HUES6 (cell line): ENCODE results near the gene LRRK1.

Experiments
- H3K27ac ChIP-seq: 2 replicates; pipeline ENCODE4 v1.7.0; 2013; ENCODE audit warnings: low read depth, mild to moderate bottlenecking, low read length, inconsistent platforms
- H3K27me3 ChIP-seq: 2 replicates; pipeline ENCODE4 v1.6.1; 2013; ENCODE audit warnings: low read length; ENCODE audit not compliant: control insufficient read depth, insufficient read depth
- H3K36me3 ChIP-seq: 2 replicates; pipeline ENCODE4 v1.6.1; 2013; ENCODE audit warnings: low read length; ENCODE audit not compliant: control insufficient read depth, insufficient read depth
- H3K4me1 ChIP-seq: 2 replicates; pipeline ENCODE4 v1.6.1; 2013; ENCODE audit warnings: low read length; ENCODE audit not compliant: control insufficient read depth, insufficient read depth
- H3K4me3 ChIP-seq: 2 replicates; pipeline ENCODE4 v1.5.1; 2013; ENCODE audit warnings: low read depth, low read length
- H3K9ac ChIP-seq: one replicate; pipeline ENCODE4 v1.6.1; 2013; ENCODE audit warnings: mild to moderate bottlenecking, low read length
- H3K9me3 ChIP-seq: 2 replicates; pipeline ENCODE4 v1.6.1; 2013; ENCODE audit warnings: low read depth, low read length; ENCODE audit not compliant: control insufficient read depth, insufficient read depth

The LRRK1 gene

GRCh38 chr15:101086394-101087171, 167.4 kb downstream of the LRRK1 start:
- Histone ChIP-seq H3K27me3 (no peaks in the 10 kb centered on the region), H3K4me3 (no peak overlapping the region), H3K9ac (no peak overlapping the region), H3K36me3 (no peaks in the 10 kb centered on the region), H3K9me3 (0 out of 2 replicates have a peak, but pooled peaks cover 4% of the 10 kb centered on the region), H3K27ac (no peak overlapping the region), H3K4me1 (peaks cover 22% of the 10 kb centered on the region)

- Histone ChIP-seq H3K9ac (no peak overlapping the region), H3K4me1 (peaks cover 23% of the 10 kb centered on the region), H3K4me3 (no peak overlapping the region), H3K36me3 (no peaks in the 10 kb centered on the region), H3K27me3 (no peaks in the 10 kb centered on the region), H3K27ac (no peak overlapping the region), H3K9me3 (0 out of 2 replicates have a peak, but pooled peaks cover 4% of the 10 kb centered on the region)
Observed at GRCh38 chr15:101087172-101087769, 168.1 kb downstream of the LRRK1 start.

GRCh38 chr15:101088271-101088670, 169.1 kb downstream of the LRRK1 start:
- Histone ChIP-seq H3K27me3 (no peaks in the 10 kb centered on the region), H3K4me3 (no peak overlapping the region), H3K9ac (no peak overlapping the region), H3K4me1 (peaks cover 17% of the 10 kb centered on the region), H3K9me3 (0 out of 2 replicates have a peak, but pooled peaks cover 4% of the 10 kb centered on the region), H3K27ac (no peak overlapping the region), H3K36me3 (no peaks in the 10 kb centered on the region)

- H3K4me1 ChIP-seq: peaks cover 17% of the 10 kb centered on the region
- H3K27me3 ChIP-seq: no peaks in the 10 kb centered on the region
- 0 out of 2 replicates have a peak, but pooled peaks cover 4% of the 10 kb centered on the region for H3K9me3 ChIP-seq
- no peak overlapping the region; the same call in 1 of the 2 replicates for H3K27ac ChIP-seq
- no peaks in the 10 kb centered on the region for H3K36me3 ChIP-seq
- H3K9ac ChIP-seq: peak overlapping the region; percentile 61
- H3K4me3 ChIP-seq: peak overlapping the region; percentile 28; the same call in 1 of the 2 replicates
Observed at GRCh38 chr15:101088788-101089578, 169.8 kb downstream of the LRRK1 start.

- peaks cover 17% of the 10 kb centered on the region for H3K4me1 ChIP-seq
- H3K27me3 ChIP-seq: no peaks in the 10 kb centered on the region
- H3K36me3 ChIP-seq: no peaks in the 10 kb centered on the region
- 0 out of 2 replicates have a peak, but pooled peaks cover 4% of the 10 kb centered on the region for H3K9me3 ChIP-seq
- no peak overlapping the region for H3K27ac ChIP-seq
- H3K4me3 ChIP-seq: no peak overlapping the region
- no peak overlapping the region for H3K9ac ChIP-seq
Observed at GRCh38 chr15:101089579-101090427, 170.6 kb downstream of the LRRK1 start.

GRCh38 chr15:101090428-101090790, 171.3 kb downstream of the LRRK1 start:
- no peak overlapping the region for H3K27ac ChIP-seq
- H3K4me1 ChIP-seq: peaks cover 17% of the 10 kb centered on the region
- no peaks in the 10 kb centered on the region for H3K36me3 ChIP-seq
- no peak overlapping the region for H3K9ac ChIP-seq
- H3K4me3 ChIP-seq: no peak overlapping the region
- no peaks in the 10 kb centered on the region for H3K27me3 ChIP-seq
- H3K9me3 ChIP-seq: peaks cover 6% of the 10 kb centered on the region; the same call in 1 of the 2 replicates

GRCh38 chr15:101091080-101092017, 172.2 kb downstream of the LRRK1 start:
- Histone ChIP-seq H3K4me3 (no peak overlapping the region), H3K9me3 (peaks cover 6% of the 10 kb centered on the region; the same call in 1 of the 2 replicates), H3K9ac (no peak overlapping the region), H3K27ac (no peak overlapping the region), H3K4me1 (peaks cover 17% of the 10 kb centered on the region), H3K27me3 (no peaks in the 10 kb centered on the region), H3K36me3 (no peaks in the 10 kb centered on the region)

GRCh38 chr15:101092156-101092866, 173.2 kb downstream of the LRRK1 start:
- H3K27me3 ChIP-seq: no peaks in the 10 kb centered on the region
- H3K27ac ChIP-seq: no peak overlapping the region
- H3K9ac ChIP-seq: no peak overlapping the region
- no peak overlapping the region for H3K4me3 ChIP-seq
- peaks cover 6% of the 10 kb centered on the region; the same call in 1 of the 2 replicates for H3K9me3 ChIP-seq
- H3K4me1 ChIP-seq: peaks cover 17% of the 10 kb centered on the region
- H3K36me3 ChIP-seq: no peaks in the 10 kb centered on the region

GRCh38 chr15:101092867-101093202, 173.7 kb downstream of the LRRK1 start:
- H3K27me3 ChIP-seq: no peaks in the 10 kb centered on the region
- H3K36me3 ChIP-seq: no peaks in the 10 kb centered on the region
- H3K4me1 ChIP-seq: peaks cover 17% of the 10 kb centered on the region
- no peak overlapping the region for H3K4me3 ChIP-seq
- no peak overlapping the region for H3K27ac ChIP-seq
- no peak overlapping the region for H3K9ac ChIP-seq
- H3K9me3 ChIP-seq: peaks cover 6% of the 10 kb centered on the region; the same call in 1 of the 2 replicates
